DND-41 (cell line): ENCODE results near the gene STK32C.
"Not testable (repeated sequence)": the region's sequence is repeated elsewhere in the genome, so short reads cannot be mapped to it uniquely, and the experiment has no call there.

Experiments used
- ATAC-seq: fragments of 200-7000 bp; cut with Tn5 transposase; 3 replicates; pipeline ENCODE4 v1.9.1; 2021; ENCODE audit warnings: low read depth; ENCODE audit not compliant: insufficient read depth
- DNase-seq: peaks from one replicate; pipeline ENCODE4 v3.0.0-alpha.2; 2020
- H2AFZ ChIP-seq: 2 replicates; pipeline ENCODE4 v1.6.0; 2012; ENCODE audit warnings: low read depth, low read length
- H3K27ac ChIP-seq: 2 replicates; pipeline ENCODE4 v1.5.1; 2012; ENCODE audit warnings: low read length, inconsistent platforms
- H3K27me3 ChIP-seq: fragments of 200-600 bp; sonication (generic); 2 replicates; pipeline ENCODE4 v1.6.0; 2012; ENCODE audit warnings: low read length, mild to moderate bottlenecking, inconsistent platforms; ENCODE audit not compliant: insufficient read depth, poor library complexity
- H3K36me3 ChIP-seq: 2 replicates; pipeline ENCODE4 v1.5.1; 2012; ENCODE audit warnings: low read length, inconsistent platforms; ENCODE audit not compliant: insufficient read depth
- H3K4me1 ChIP-seq: 2 replicates; pipeline ENCODE4 v1.5.1; 2012; ENCODE audit warnings: mild to moderate bottlenecking, low read length; ENCODE audit not compliant: insufficient read depth
- H3K4me2 ChIP-seq: 2 replicates; pipeline ENCODE4 v1.6.0; 2012; ENCODE audit warnings: mild to moderate bottlenecking, moderate library complexity, low read length, inconsistent platforms; ENCODE audit not compliant: insufficient read depth
- H3K4me3 ChIP-seq, 2 experiments: fragments of 200-600 bp in 1 of 2; shearing (Covaris generic) in 1 of 2; 2 replicates each; pipeline ENCODE4 v1.5.1; 2012 to 2016; ENCODE audit warnings: inconsistent platforms in 2 of 2, low read length in 2 of 2, mild to moderate bottlenecking in 2 of 2, low read depth in 1 of 2, moderate library complexity in 1 of 2
- H3K79me2 ChIP-seq: 2 replicates; pipeline ENCODE4 v1.6.0; 2012; ENCODE audit warnings: low read length, inconsistent platforms; ENCODE audit not compliant: insufficient read depth
- H3K9ac ChIP-seq: 2 replicates; pipeline ENCODE4 v1.6.0; 2012; ENCODE audit warnings: low read depth, mild to moderate bottlenecking, inconsistent platforms, low read length, moderate library complexity
- H3K9me3 ChIP-seq: 2 replicates; pipeline ENCODE4 v1.5.1; 2012; ENCODE audit warnings: low read length, moderate library complexity, mild to moderate bottlenecking, inconsistent platforms; ENCODE audit not compliant: insufficient read depth, severe bottlenecking
- H4K20me1 ChIP-seq: 2 replicates; pipeline ENCODE4 v1.6.0; 2012; ENCODE audit warnings: low read length; ENCODE audit not compliant: insufficient read depth
- CTCF ChIP-seq: IDR thresholded peaks from 2 replicates; pipeline ENCODE4 v1.5.1; 2012; ENCODE audit warnings: borderline replicate concordance, low read length, moderate library complexity, mild to moderate bottlenecking; ENCODE audit not compliant: poor library complexity, severe bottlenecking; ENCODE audit errors: extremely low read depth
- EZH2 ChIP-seq: IDR thresholded peaks from 3 replicates; pipeline ENCODE4 v1.6.1; 2012; ENCODE audit warnings: borderline replicate concordance, low read depth, mild to moderate bottlenecking, moderate library complexity, low read length, inconsistent platforms; ENCODE audit not compliant: severe bottlenecking

Gene STK32C

GRCh38 chr10:132219486-132219885 lies 88.3 kb downstream of the STK32C start:
- Histone ChIP-seq H3K9me3 (peaks cover 10% of the 10 kb centered on the region), H3K79me2 (no peaks in the 10 kb centered on the region), H3K27ac (no peak overlapping the region), H3K27me3 (no peaks in the 10 kb centered on the region), H2AFZ (no peak overlapping the region), H3K36me3 (no peaks in the 10 kb centered on the region), H3K4me3 (no peak overlapping the region), H3K9ac (no peak overlapping the region), H3K4me2 (no peak overlapping the region), H4K20me1 (no peaks in the 10 kb centered on the region; the same call in 1 of the 2 replicates), H3K4me1 (no peaks in the 10 kb centered on the region)
- TF ChIP-seq CTCF: peak; percentile 24
- TF ChIP-seq EZH2: no peak
- DNase-seq (no peak), ATAC-seq (no peak)

- H4K20me1 ChIP-seq, H3K79me2 ChIP-seq, H3K9ac ChIP-seq, DNase-seq, H3K36me3 ChIP-seq, H3K4me1 ChIP-seq, H3K27me3 ChIP-seq, H3K4me2 ChIP-seq, H3K9me3 ChIP-seq, H3K27ac ChIP-seq, H3K4me3 ChIP-seq, H2AFZ ChIP-seq, ATAC-seq: not testable (repeated sequence)
Measured at GRCh38 chr10:132216441-132216840, 91.3 kb downstream of the STK32C start.

- no peaks in the 10 kb centered on the region for H3K4me1 ChIP-seq
- no peak overlapping the region for H3K9ac ChIP-seq
- H2AFZ ChIP-seq: no peak overlapping the region
- H4K20me1 ChIP-seq: no peaks in the 10 kb centered on the region
- H3K36me3 ChIP-seq: no peaks in the 10 kb centered on the region
- H3K4me2 ChIP-seq: no peak overlapping the region
- H3K4me3 ChIP-seq: no peak overlapping the region
- DNase-seq: no peak
- TF ChIP-seq CTCF (no peak), EZH2 (no peak)
- H3K27ac ChIP-seq: no peak overlapping the region
- no peak for ATAC-seq
- peaks cover 10% of the 10 kb centered on the region for H3K9me3 ChIP-seq
- H3K27me3 ChIP-seq: no peaks in the 10 kb centered on the region
- no peaks in the 10 kb centered on the region for H3K79me2 ChIP-seq
Measured at GRCh38 chr10:132213917-132214316, 93.8 kb downstream of the STK32C start.

- no peak overlapping the region for H3K9ac ChIP-seq
- TF ChIP-seq CTCF: no peak
- TF ChIP-seq EZH2: no peak
- no peaks in the 10 kb centered on the region for H3K36me3 ChIP-seq
- no peak for ATAC-seq
- H3K27me3 ChIP-seq: no peaks in the 10 kb centered on the region
- no peak for DNase-seq
- no peak overlapping the region for H3K27ac ChIP-seq
- no peaks in the 10 kb centered on the region for H3K79me2 ChIP-seq
- no peak overlapping the region for H3K4me2 ChIP-seq
- H3K9me3 ChIP-seq: peaks cover 10% of the 10 kb centered on the region
- no peak overlapping the region for H3K4me3 ChIP-seq
- H4K20me1 ChIP-seq: no peaks in the 10 kb centered on the region
- H2AFZ ChIP-seq: no peak overlapping the region
- H3K4me1 ChIP-seq: no peaks in the 10 kb centered on the region
Measured at GRCh38 chr10:132212816-132213215, 94.9 kb downstream of the STK32C start.
